H1 (cell line): ENCODE measurements around the gene PRMT3. TPM values are rescaled to one million over a fixed set of nuclear protein-coding genes. Genes with fewer than 3 reads are reported as not detected.

Source experiments
- BCL11A ChIP-seq, 2 experiments: IDR thresholded peaks; one replicate each; pipeline ENCODE4 v1.6.1; 2011; ENCODE audit warnings: low read depth in 2 of 2, low read length in 2 of 2, mild to moderate bottlenecking in 2 of 2
- FOSL1 ChIP-seq: IDR thresholded peaks from 2 replicates; pipeline ENCODE4 v1.6.1; 2011; ENCODE audit warnings: mild to moderate bottlenecking, low read depth, low read length, moderate library complexity; ENCODE audit not compliant: insufficient read depth
- SIX5 ChIP-seq: IDR thresholded peaks from 2 replicates; pipeline ENCODE4 v1.6.1; 2011; ENCODE audit warnings: mild to moderate bottlenecking, low read depth, low read length
- TAF1 ChIP-seq: IDR thresholded peaks from 2 replicates; pipeline ENCODE4 v1.6.1; 2011; ENCODE audit warnings: mild to moderate bottlenecking, low read depth, low read length
- polyA plus RNA-seq, 7 experiments: library from polyadenylated mRNA; depleted of rRNA in 3 of 7; stranded (reverse) in 5 of 7; unstranded in 2 of 7; fragments of >200 nt in 5 of 7; fragments of 200-250 nt in 2 of 7; gene quantifications; 1 replicate in 5 of 7; 2 replicates in 1 of 7; 4 replicates in 1 of 7; pipeline versions ENCODE4 v1.2.1 to v1.2.3, GENCODE V29; 2011 to 2013; ENCODE audit warnings: missing spikeins in 2 of 7, mixed read lengths in 2 of 7
- total RNA-seq: library from RNA; stranded (reverse); fragmentation: NEBNext Ultra II Directional; extraction: Animal tissue kit (Norgen Biotek cat#: 25700); gene quantifications from 2 replicates; pipeline ENCODE4 v1.2.1, GENCODE V29; 2021

PRMT3 gene
- total and polyA plus RNA-seq, 2 of the 8 experiments (the other 6 are each of a cell fraction or from before 2014, with no cell fraction given): 11.2 to 26.5 TPM

DNA sequence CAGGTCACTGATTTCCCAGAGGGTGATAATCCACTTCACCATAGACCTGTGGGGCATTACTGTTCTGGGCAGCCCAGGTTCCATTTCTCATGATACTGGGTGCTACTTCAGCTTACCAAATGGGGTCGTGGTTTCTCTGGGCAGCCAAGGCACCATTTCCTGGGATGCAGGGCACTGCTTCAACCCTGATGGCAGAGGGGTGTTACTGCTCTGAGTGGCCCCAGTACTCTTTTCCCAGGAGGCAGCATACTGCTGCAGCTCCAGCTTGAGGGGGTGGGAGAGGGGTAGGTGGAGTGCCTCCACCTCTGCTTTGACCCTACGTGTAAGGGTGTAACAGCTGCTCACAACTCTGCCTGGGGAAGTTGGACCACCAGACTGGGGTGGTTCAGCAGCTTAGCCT is 51.1 kb downstream of the PRMT3 start (continued):
- TF ChIP-seq FOSL1: no peak
- TF ChIP-seq BCL11A (IDR thresholded peaks at IDR 0.05; ENCODE audit: low read depth in 2 of 2, low read length in 2 of 2): no peak
- no peak for TF ChIP-seq SIX5
- no peak for TF ChIP-seq TAF1
